ENCODE data around the gene SMYD3. TPM values are rescaled to one million over a fixed set of nuclear protein-coding genes. Genes with fewer than 3 reads are reported as not detected.

Gene SMYD3
- total and polyA plus RNA-seq, 10 of the 15 experiments (the other 5 are each of a cell fraction or from before 2014, with no cell fraction given) = 18.3 to 54.0 (median 24.8) TPM

GRCh38 chr1:246107516-246108277, 399.4 kb downstream of the SMYD3 start:
- in situ Hi-C loops (cut with MboI) (no loop called here), intact Hi-C loops (cut with micrococcal nuclease; ENCODE audit: unreplicated experiment) (no loop called here)
- H3K4me3 ChIP-seq = no peak overlapping the region
- no peak overlapping the region for H3K27ac ChIP-seq (ENCODE audit: control insufficient read depth, insufficient read depth)
- H2AFZ ChIP-seq (ENCODE audit: control insufficient read depth, low read depth, low read length) = no peak overlapping the region
- H3K9ac ChIP-seq (ENCODE audit: control insufficient read depth, insufficient read depth, low read length) = no peak overlapping the region
- no peaks in the 10 kb centered on the region for H3K9me3 ChIP-seq (replicated peaks; ENCODE audit: control insufficient read depth, insufficient read depth, low read length)
- TF ChIP-seq EED (IDR thresholded peaks at IDR 0.05; ENCODE audit: low read depth) = no peak
- no peak for TF ChIP-seq ZNF592 (IDR thresholded peaks at IDR 0.05)
- TF ChIP-seq EP300 (IDR thresholded peaks at IDR 0.05; ENCODE audit: borderline replicate concordance in 1 of 2, control insufficient read depth in 1 of 2, low read depth in 2 of 2, low read length in 2 of 2) = no peak
- TF ChIP-seq YY1 (IDR thresholded peaks at IDR 0.05; ENCODE audit: low read depth, low read length) = no peak
- TF ChIP-seq BMI1 (IDR thresholded peaks at IDR 0.05; ENCODE audit: borderline replicate concordance) = no peak
- no peak for TF ChIP-seq ASH2L (IDR thresholded peaks at IDR 0.05; ENCODE audit: borderline replicate concordance, low read depth)
- TF ChIP-seq EGR1 (IDR thresholded peaks at IDR 0.05; ENCODE audit: borderline replicate concordance in 1 of 2, low read depth in 2 of 2, low read length in 2 of 2) = no peak
- TF ChIP-seq ZNF207 (IDR thresholded peaks at IDR 0.05; ENCODE audit: borderline replicate concordance) = no peak
- TF ChIP-seq IKZF1 (conservative IDR thresholded peaks at IDR 0.05) = no peak
- TF ChIP-seq SMARCA5 (IDR thresholded peaks at IDR 0.05) = no peak
- CTCF ChIA-PET = no interaction called here
- no peaks in the 10 kb centered on the region for H3K36me3 ChIP-seq (ENCODE audit: control insufficient read depth in 2 of 2, insufficient read depth in 2 of 2, low read length in 1 of 2)
- POLR2A ChIA-PET = no interaction called here
- ATAC-seq (no peak), FAIRE-seq (no peak), DNase-seq (ENCODE audit: low read depth, low spot score) (no peak)
- H3K4me1 ChIP-seq (ENCODE audit: control insufficient read depth, insufficient read depth, low read length) = no peaks in the 10 kb centered on the region; the same call in 1 of the 2 replicates
- no peaks in the 10 kb centered on the region for H3K27me3 ChIP-seq (replicated peaks in 1 of 2; ENCODE audit: control insufficient read depth in 2 of 2, insufficient read depth in 2 of 2, low read length in 1 of 2)
- H3K79me2 ChIP-seq (ENCODE audit: control insufficient read depth, insufficient read depth, low read length) = no peaks in the 10 kb centered on the region
- 68% methylated on average over 4 of the region's 4 CpGs for WGBS (ENCODE audit: insufficient coverage, insufficient replicate concordance, low lambda C conversion rate, missing lambda C conversion rate)
- SMC1A ChIA-PET (ENCODE audit: uncharacterized antibody, unreplicated experiment) = interaction anchor here (0.6 to 1.5 kb wide), 3 partner anchors 9 to 46 kb away, joined by 3 to 6 read pairs (median 4); no protein-coding TSS in a partner anchor
- no TSS peak for BruUV-seq (replicated peaks)
- no peaks in the 10 kb centered on the region for H4K20me1 ChIP-seq (ENCODE audit: control insufficient read depth, insufficient read depth)
- RAD21 ChIA-PET (ENCODE audit: unreplicated experiment) = no interaction called here
- H3K4me2 ChIP-seq (ENCODE audit: control insufficient read depth, insufficient read depth) = no peak overlapping the region
